Left lobe of liver (tissue), 2 donors: ENCODE measurements around the gene QSOX2. TPM values are rescaled to one million over a fixed set of nuclear protein-coding genes. Genes with fewer than 3 reads are reported as not detected.

Experiments used
- ATAC-seq: fragments of 200-7000 bp; cut with Tn5 transposase; one replicate; pipeline ENCODE4 v1.9.1; 2020; ENCODE audit warnings: mild to moderate bottlenecking, moderate library complexity
- DNase-seq: peaks from one replicate; pipeline ENCODE4 v3.0.0-alpha.2; 2020; ENCODE audit warnings: low spot score
- total RNA-seq: library from RNA; stranded (reverse); gene quantifications from one replicate; pipeline ENCODE4 v1.2.1, GENCODE V29; 2021
- donor health status: DM: no; HTN: no; CAD: no; lungs with moderate emphysema.
- donor health status: DM: no; HTN: yes; CAD: no.

QSOX2 gene
- total RNA-seq, 1 donor from 2014 or later, result 4.7 TPM

DNA sequence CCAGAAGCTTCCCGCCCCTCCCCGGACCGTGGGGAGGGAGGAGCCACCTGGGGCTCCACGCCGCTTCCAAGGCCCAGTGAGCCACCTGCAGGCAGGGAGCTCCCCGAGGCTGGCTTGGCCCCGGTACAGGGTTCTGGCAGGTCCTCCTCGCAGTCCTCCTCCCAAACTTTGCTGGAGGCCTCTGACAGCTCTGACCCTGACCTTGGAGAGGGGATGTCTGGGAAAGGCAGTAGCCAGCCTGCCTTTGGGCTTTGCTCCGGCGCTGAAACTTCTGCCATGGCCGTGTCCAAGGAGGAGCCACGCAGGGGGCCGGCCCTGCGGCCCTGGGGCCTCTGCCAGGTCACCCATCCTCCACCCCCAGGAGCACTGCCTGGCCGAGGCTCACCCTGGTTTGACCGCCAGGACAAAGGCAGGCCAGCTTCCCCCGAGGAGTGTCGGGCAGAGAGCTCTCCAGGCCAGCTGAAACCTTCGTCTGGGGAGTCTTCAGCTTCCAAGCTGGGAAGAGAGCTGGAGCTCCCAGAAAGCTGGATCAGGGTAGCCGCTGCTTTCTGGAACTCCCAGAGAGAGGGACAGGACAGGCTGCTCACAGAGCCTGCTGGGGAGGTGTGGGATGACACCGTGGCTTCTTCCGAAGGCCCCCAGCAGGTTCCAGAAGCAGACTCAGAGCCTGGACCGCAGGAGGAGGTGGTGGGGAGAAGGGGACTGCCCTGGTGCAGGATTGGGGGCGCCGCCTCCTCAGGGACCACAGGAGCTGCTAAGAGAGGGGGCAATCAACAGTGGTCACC, 9.0 kb upstream of the QSOX2 start:
- peak; percentile 82 for ATAC-seq
- DNase-seq, result peak; percentile 65

DNA sequence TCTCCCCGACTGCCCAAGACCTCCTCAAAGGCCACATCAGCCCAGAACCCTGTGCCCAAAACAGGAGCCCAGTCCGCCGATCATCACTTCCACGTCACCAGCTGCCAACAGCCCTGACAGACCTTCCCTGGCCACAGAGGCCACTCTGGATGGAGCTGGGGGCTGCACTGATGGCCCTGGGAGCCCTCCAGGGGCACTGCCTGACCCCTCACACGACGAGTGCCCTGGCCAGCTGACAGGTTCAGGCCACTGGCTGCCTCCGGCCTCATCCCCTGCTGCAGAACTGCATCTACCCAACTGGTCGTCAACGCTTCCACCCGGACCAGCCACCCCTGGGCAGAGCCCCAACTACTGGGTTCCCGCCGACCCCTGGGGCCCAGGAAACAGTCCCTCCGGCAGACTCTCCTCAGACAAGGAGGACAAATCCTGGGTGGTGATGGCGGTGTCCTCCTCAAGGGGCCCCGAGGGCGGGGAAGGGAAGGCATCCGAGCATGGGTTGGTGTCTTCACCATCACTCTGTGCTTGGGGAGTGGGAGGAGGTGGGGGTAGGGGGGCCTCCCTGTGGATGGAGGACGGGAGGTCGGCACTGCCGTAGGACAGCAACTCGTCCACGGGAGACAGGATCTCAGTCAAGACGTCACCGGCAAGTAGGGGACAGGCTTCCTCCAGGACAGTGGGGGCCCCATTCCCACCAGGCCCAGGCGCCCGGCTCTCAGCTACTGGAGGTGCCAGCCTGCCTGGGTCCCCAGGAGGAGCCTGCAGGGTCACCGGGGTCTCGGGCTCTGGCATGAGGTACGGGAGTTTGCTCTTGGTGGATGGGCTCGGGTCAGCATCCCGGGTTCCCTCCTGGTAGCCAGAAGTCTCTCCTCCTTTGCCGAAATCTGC, 7.9 kb upstream of the QSOX2 start:
- ATAC-seq, result no peak
- no peak for DNase-seq

DNA sequence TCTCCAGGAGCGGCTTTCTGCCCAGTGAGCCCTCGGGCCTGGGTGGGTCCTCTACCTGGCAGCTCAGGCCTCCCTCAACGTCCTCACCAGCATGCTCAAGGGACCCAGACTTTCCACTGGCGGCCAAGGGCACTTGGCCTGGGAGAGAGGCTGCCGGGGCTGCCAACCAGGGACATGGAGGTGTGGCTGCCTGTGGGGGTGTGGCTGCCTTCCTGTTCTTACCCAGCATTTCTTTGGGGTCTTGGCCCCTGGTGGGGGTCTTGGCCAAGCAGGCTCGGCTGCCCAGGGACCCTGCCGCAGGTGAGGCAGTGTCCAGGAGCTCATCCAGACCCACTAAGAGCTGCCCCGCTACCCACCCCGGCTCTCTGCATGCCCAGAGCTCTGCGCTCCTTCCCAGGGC, 7.2 kb upstream of the QSOX2 start:
- no peak for ATAC-seq
- no peak for DNase-seq

DNA sequence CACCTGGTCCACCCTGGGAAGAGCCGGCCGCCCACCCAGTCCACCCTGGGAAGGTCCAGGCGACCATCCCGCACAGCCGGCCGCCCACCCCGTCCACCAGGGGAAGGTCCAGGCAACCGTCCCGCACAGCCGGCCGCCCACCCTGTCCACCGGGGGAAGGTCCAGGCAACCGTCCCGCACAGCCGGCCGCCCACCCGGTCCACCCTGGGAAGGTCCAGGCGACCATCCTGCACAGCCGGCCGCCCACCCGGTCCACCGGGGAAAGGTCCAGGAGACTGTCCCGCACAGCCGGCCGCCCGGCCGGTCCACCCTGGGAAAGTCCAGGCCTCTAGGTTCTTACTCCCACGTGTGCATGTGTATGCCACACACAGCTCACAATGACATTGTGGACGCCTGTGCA, 6.7 kb upstream of the QSOX2 start:
- ATAC-seq (no peak), DNase-seq (no peak)

DNA sequence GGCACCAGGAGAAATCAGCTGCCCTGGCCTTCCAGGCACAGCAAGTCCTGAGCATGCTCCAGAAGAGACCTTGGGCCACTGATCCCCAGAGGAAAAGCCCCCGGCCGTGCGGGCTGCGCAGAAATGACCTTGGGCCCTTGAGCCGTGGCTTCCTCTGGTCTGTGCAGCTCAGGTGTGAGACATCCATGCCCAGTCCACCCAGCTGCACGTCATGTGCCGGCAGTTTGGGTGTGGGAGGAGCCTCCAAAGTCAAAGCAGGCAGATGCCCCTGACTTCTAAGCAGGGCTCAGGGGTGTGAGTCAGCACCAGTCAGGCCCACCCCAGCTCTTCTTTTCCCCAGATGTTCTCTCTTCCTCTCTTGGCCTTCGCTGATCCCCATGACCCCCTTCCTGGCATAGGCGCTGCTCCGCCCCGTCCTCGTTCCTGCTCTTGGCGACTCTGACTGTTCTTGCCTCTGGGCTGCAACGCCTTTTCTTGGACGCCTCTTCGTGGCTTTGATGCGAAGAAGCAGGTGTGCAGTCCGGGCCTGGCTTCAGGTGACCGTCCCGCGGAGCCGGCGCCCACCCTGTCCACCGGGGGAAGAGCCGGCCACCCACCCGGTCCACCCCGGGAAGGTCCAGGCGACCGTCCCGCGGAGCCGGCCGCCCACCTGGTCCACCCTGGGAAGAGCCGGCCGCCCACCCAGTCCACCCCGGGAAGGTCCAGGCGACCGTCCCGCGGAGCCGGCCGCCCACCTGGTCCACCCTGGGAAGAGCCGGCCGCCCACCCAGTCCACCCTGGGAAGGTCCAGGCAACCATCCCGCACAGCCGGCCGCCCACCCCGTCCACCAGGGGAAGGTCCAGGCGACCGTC, 5.9 kb upstream of the QSOX2 start:
- DNase-seq (no peak), ATAC-seq (no peak)

DNA sequence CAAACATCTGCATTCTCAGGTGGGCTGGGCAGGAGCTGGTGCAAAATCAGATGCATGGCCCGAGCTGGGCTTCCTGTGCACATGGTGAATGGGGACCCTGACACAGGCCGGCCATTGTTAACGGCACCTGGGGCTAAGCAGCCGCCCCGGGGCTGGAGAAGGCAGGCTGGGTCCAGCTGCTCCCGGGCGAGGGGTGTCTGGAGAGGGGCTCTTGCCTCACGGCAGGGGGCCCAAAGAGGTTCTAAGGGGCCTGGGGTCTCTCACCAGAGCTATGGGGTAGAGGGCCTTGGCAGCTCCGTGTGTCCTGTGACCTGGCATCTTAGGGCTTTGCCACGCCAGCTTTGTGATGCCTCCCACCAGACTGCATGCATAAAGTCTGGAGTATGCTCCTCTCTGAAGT, 5.1 kb upstream of the QSOX2 start:
- DNase-seq (no peak), ATAC-seq (no peak)

DNA sequence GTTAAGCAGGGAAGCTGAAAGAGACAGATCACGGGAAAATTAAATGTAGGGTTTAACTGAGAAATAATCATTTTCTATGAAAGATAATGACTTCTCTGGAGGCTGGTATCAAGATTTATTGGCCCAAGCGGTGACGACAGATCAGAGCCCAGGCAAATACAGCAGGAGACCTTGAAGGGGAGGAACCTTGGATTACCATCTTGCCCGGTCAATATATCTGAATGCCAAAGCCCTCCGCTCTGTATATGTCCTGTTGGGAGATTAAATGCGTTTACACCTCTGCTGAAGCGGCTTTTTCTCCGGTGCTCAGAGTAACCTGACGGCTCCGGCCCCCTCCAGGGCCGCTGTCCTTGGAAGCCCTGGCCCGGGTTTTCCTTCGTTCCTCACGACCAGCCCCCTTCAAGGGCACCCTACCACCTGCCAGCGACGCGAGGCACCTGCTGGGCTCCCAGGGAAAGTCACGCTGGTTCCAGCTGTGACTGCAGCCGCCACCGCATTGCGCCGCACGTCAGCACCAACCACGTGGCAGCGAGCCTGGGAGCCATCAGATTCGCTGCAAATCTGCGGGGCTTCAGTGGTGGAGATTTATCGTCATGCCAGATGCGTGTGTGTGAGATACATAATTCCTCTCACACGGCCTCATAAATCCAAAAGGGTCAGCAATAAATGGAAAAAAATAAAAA, 4.4 kb upstream of the QSOX2 start:
- no peak for DNase-seq
- no peak for ATAC-seq

DNA sequence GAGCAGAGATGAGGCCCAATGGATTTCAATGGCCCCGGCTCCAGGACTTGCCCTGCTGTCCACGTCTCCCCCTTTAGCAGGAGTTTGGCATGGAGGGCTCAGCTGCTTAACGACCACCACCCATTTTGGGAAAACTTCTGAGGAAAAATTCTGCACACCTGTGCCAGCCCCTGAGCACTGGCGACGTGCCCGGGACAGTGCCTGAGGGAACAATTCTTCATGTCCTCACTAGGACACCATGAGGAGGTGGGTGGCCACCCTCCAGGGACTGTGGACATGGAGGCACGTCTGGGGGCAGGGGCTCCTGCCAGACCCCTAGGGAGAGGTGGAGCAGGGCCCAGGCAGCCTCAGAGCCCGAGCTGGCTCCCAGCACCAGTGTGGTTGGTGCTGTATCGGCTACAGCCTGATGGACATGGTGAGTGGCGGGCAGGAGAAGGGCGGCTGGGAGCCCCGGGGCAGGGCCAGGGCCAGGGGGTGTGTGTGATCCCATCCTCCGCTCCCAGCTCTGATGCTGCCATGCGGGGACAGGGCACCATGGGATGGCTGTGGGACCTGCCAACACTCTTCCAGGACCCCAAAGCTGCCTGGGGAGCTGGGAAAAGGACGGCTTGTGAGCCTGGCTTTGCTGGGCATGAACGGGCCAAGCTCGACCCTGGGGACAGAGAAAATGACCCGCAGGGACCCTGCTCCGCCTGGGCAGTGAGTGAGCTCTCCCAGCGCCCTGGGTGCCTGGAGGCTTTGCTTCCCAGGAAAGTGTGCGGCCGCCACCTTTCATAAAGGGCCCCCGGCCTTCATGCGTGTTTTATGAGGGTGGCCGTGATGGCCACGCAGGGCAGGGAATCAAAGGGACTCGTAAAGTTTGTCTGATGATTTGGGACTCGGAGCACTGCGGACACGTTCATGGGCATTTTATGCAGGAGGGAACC, 3.6 kb upstream of the QSOX2 start:
- ATAC-seq, result no peak
- no peak for DNase-seq

DNA sequence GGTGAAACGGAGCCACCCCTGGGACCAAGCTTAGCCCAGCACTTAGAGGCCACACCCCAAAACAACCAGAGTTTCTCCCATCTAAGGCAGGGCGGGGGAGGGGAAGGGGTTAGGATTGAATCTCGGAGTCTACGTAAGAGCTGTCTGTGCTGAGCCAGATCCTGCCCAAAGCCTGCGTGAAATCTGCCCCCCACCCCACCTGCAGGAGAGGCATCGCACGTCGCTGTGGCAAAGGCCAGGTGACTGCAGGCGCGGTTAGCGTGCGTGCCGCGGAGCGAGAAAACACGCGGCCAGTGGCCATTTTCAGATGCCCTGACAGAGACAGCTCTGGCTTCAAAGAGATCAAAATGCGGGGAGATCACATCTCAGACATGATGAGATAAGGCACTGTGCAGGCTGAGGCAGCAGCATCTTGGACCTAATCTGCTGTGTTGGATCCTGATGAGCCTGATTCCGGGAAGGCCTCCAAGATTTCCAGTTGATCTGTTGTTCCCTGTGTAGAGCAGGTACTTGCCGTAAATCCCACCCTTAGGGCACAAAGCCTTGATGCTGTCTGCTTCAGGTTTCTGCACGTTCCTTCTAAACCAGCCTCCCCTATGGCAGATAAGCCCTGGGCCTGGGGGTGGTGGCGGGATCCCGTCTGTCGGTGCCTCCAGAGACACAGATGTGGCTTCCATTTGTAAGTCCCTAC, 2.5 kb upstream of the QSOX2 start:
- ATAC-seq, result no peak
- no peak for DNase-seq

DNA sequence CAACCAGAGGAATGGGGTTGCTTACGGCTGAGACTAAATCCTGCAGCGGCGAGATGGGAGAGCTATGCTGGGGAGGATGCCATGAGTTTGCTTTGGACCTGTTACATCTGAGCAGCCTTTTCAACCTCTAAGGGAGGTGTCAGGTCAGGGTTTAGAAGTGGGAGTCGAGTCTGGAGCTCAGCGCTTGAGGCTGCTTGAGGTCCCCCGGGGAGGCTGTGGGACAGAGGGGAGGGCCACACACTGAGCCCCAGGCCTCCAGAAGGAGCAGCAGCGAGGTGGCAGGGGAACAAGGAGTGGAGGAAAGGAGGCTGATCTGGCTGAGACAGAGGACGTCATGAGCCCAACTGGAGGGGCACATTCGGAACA, 1.9 kb upstream of the QSOX2 start:
- DNase-seq, result no peak
- no peak for ATAC-seq

DNA sequence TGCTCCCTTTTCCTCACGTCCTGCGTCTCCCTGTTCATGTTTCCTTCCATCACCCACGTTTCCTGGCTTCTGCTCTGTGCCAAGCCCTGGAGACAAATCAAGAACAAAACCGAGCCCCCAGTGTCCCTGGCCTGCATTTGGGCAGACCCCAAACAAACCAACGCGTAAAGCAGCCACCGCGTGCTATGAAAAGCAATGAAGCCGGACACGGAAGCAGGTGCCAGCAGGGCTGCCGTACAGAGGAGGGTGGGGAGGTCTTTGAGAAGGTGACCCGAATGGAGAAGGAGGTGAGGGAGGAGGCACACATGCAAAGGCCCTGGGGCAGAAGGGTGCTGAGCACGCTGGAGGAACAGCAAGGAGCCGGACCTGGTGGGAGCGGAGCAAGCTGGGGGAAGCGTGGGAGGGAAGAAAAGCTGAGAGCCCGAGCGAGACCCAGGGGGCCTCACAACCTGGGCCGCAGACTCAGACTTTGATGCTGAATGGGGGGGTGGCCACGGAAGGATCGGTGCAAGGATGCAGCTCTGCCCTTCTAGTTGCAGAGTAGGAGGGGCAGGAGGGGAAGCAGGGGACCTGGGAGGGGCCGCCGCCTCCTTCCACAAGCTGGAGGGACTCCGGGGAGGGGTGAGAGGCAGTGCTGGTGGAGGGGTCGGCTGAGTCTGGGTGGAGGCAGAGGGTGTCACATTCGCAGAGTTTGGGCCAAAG, 1.4 kb upstream of the QSOX2 start:
- DNase-seq (no peak), ATAC-seq (no peak)

DNA sequence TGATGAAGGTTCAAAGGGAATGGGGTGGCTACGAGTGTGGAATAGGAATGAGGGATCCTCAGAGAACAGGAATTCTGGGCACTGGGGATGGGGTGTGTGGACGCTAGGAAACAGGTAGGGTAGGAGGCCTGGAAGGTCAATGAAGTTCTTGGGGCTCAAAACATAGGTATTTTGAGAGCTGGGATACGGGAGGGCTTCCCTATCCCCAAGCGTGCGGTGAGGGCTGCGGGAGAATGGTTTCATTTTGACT, 718 bp downstream of the QSOX2 start:
- DNase-seq (no peak), ATAC-seq (no peak)

DNA sequence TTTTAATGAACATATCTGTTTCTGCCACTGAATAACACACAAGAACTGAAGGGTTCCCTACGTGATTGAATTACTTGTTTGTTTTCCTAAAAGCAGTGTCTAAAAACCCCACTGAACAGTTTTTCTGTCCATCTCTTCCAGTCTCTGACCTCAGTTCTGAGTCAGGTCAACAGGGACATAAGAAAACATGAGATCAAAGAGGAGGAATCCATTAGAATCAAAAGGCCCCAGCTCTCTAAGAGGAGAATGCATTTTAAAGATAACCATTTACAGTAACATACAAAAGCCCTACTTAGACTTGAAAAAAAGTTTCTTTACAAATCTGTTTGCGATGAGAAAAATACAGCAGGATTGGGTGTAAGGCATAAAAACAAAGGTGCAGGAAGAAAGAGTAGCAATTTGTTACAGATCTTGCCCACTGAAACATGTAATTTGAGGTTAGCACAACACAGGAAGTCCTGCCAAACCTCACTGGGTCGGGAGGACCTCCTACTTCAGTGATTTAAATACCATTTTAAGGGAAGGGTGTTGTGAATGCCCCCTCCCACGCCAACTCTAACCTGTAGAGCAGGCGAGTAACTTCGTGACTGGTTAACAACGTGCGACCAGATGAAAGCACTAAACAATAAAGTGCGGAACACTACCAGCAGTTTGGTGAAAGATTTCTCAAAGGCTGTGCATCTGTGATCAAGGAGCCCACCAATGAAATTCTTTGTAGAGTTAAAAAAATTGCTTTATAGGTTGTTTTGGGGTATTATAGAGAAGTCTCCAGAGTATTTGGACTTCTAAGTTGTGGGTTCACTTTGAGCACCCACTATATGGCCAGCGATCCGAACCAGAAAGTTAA, 1.3 kb downstream of the QSOX2 start:
- DNase-seq (no peak), ATAC-seq (no peak)

DNA sequence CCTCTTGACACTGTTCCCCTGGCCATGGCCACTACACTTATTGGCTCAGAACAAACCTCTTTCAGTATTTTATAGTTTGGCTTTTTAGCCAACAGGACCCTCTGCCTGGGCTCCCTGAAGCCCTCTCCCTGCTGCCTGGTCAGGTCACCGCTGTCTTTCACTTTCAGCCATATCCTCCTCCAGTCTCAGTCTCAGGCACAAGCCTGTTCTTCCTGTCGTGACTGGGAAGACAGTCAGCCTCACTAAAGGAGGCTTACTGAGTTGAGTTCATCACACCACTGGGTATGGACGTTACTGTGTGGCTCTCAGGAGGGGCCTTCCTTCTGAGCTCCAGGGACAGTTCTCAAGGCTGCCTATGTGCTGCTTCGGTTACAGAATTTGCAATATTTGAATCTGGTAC, 2.0 kb downstream of the QSOX2 start:
- ATAC-seq, result no peak

DNA sequence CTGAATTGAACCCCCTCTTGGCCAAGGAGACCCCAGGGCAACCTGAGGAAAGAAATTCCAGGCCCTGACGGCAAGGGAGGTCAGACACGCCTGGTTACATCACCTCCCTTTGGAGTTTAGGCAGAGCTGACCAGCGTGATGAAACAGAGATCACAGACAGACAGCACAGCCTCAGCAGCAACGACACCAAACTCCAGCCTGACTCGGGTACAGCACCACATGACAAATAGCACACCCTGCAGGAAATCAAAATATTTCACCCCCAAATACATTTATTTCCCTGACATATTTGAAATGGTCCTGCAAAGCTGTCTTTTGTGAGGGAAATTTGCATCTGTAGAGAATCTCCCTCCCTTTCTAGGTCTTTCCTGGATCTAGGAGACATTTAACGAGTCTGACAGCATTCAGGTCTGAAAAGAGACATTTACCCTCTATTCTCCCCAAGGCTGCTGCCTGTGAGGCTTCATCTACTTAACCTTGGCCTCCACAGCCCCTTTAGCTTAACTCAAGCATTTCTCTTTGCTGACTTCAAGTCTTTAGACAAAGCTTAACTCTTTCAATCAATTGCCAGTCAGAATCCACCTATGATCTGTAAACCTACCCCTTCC, 2.6 kb downstream of the QSOX2 start:
- no peak for DNase-seq
- peak; percentile 60 for ATAC-seq

More for the DNA sequence above, 2.0 kb downstream of the QSOX2 start:
- no peak for DNase-seq

DNA sequence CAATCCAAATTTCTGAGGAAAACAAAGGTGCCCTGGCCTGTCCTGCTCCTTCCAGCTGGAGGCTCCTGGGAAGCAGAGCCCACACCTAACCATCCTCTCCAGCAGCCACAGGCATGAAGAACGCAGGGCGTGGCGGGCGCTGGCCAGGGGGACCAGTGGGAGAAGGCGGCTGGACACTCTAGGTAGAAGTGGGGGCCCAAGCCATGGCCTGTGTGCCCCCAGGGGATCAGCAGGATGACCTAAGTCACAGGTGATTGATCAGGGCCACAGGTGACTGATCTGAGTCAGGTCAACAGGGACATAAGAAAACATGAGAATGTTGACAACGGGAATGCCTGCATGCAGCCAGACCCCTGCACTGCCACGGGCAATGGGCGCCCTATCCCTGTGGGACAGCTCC, 3.4 kb downstream of the QSOX2 start:
- DNase-seq (no peak), ATAC-seq (no peak)

DNA sequence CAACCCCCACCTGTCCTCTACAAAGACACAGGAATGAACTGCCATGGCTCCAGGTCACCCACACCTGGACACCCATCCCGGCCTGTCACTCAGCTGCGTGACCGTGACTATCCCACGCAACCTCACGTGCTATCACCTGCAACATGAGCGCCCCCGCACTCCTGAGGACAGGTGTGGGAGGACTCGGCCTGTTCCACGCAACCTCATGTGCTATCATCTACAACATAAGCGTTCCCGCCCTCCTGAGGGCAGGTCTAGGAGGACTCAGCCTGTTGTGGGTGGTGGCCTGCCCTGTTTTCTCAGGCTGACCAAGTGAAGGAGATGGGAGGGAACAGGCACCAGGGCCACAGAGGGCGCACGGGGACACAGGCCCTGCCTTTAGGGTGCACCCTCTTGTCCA, 4.1 kb downstream of the QSOX2 start:
- ATAC-seq (no peak), DNase-seq (no peak)
